Astrocyte (in vitro differentiated cells and primary cell): ENCODE data around the gene CCN5.

Experiments
- EZH2 ChIP-seq: IDR thresholded peaks from 2 replicates; pipeline ENCODE4 v1.6.1; 2012; ENCODE audit warnings: mild to moderate bottlenecking, low read length, inconsistent platforms; ENCODE audit not compliant: insufficient read depth
- TF ChIP-seq, protein P1 (sequence below): IDR thresholded peaks from 2 replicates; pipeline ENCODE4 v1.5.1; 2011; ENCODE audit warnings: low read depth, mild to moderate bottlenecking, inconsistent platforms, low read length, moderate library complexity; ENCODE audit not compliant: insufficient read depth

DNA sequence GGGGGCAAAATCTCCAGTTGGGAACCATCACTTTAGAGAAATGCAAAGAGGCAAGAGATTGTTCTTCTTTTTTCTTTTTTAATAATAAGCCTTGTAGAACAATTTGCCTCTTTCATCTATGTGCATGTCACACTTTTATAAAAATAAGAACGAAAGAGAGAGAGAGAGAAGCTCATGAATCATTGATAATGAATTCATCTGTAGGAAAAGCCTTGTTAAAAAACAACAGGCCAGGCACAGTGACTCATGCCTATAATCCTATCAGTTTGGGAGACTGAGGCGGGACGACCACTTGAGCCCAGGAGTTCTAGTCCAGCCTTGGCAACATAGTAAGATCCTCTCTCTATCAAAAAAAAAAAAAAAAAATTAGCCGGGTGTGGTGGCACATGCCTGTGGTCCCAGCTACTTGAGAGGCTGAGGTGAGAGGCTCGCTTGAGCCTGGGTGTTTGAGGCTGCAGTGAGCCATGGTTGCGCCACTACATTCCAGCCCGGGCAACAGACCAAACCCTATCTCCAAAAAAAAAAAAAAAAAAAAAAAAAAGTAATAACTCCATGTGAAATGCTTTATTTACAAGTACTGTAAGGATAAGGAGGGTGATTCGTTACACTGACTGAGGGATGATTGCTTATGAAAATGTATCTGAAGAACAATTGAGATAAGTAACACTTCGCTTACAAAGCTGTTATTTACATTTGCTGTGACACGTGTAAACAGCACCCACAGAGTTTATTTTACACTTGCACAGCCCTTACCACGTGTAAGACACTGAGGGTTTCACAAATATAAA is 6.0 kb downstream of the CCN5 start:
- TF ChIP-seq EZH2: no peak
- TF ChIP-seq, protein P1, sequence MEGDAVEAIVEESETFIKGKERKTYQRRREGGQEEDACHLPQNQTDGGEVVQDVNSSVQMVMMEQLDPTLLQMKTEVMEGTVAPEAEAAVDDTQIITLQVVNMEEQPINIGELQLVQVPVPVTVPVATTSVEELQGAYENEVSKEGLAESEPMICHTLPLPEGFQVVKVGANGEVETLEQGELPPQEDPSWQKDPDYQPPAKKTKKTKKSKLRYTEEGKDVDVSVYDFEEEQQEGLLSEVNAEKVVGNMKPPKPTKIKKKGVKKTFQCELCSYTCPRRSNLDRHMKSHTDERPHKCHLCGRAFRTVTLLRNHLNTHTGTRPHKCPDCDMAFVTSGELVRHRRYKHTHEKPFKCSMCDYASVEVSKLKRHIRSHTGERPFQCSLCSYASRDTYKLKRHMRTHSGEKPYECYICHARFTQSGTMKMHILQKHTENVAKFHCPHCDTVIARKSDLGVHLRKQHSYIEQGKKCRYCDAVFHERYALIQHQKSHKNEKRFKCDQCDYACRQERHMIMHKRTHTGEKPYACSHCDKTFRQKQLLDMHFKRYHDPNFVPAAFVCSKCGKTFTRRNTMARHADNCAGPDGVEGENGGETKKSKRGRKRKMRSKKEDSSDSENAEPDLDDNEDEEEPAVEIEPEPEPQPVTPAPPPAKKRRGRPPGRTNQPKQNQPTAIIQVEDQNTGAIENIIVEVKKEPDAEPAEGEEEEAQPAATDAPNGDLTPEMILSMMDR: no peak
